ENCODE results near the gene RIMS4. TPM values are rescaled to one million over a fixed set of nuclear protein-coding genes. Genes with fewer than 3 reads are reported as not detected.
A peak's percentile ranks its signal among the peaks of the same experiment; 100 is the strongest.

The RIMS4 gene
- total RNA-seq, 2 donors from 2014 or later: 1.0 to 61.9 TPM

- DNase-seq (ENCODE audit: low spot score): no peak
- 86% methylated on average over 5 of the region's 5 CpGs for WGBS
- Histone ChIP-seq H3K4me1 (replicated peaks) (no peaks in the 10 kb centered on the region), H3K36me3 (no peaks in the 10 kb centered on the region), H3K27ac (peak overlapping the region in 1 of 2 donors; percentile 16), H3K27me3 (replicated peaks; ENCODE audit: insufficient read depth) (no peaks in the 10 kb centered on the region), H3K4me3 (no peak overlapping the region), H3K9me3 (no peaks in the 10 kb centered on the region)
- TF ChIP-seq CTCF (IDR thresholded peaks at IDR 0.05): no peak
- no peak for TF ChIP-seq POLR2A (IDR thresholded peaks at IDR 0.05)
- no peak for TF ChIP-seq POLR2AphosphoS5 (IDR thresholded peaks at IDR 0.05)
- intact Hi-C loops (cut with DNase I): no loop called here
Observed at GRCh38 chr20:44707018-44707579, 103.2 kb downstream of the RIMS4 start.

GRCh38 chr20:44706301-44707017, 103.9 kb downstream of the RIMS4 start:
- Histone ChIP-seq H3K36me3 (no peaks in the 10 kb centered on the region), H3K4me1 (replicated peaks) (no peaks in the 10 kb centered on the region), H3K27me3 (replicated peaks; ENCODE audit: insufficient read depth) (no peaks in the 10 kb centered on the region), H3K9me3 (no peaks in the 10 kb centered on the region), H3K27ac (peak overlapping the region in 1 of 2 donors; percentile 16), H3K4me3 (no peak overlapping the region)
- intact Hi-C loops (cut with DNase I): no loop called here
- WGBS: 53% methylated on average over 9 of the region's 10 CpGs
- TF ChIP-seq CTCF (IDR thresholded peaks at IDR 0.05) (no peak), POLR2A (IDR thresholded peaks at IDR 0.05) (no peak), POLR2AphosphoS5 (IDR thresholded peaks at IDR 0.05) (peak; percentile 40)
- DNase-seq (ENCODE audit: low spot score): no peak

- DNase-seq (ENCODE audit: low spot score): no peak
- no peaks in the 10 kb centered on the region for H3K27me3 ChIP-seq (replicated peaks; ENCODE audit: insufficient read depth)
- H3K9me3 ChIP-seq: no peaks in the 10 kb centered on the region
- 82% methylated on average over 4 of the region's 4 CpGs for WGBS
- no peaks in the 10 kb centered on the region for H3K36me3 ChIP-seq
- intact Hi-C loops (cut with DNase I): no loop called here
- H3K4me3 ChIP-seq: no peak overlapping the region
- H3K4me1 ChIP-seq (replicated peaks): no peaks in the 10 kb centered on the region
- peak overlapping the region in 1 of 2 donors; percentile 16 for H3K27ac ChIP-seq
- no peak for TF ChIP-seq POLR2AphosphoS5 (IDR thresholded peaks at IDR 0.05)
- no peak for TF ChIP-seq POLR2A (IDR thresholded peaks at IDR 0.05)
- TF ChIP-seq CTCF (IDR thresholded peaks at IDR 0.05): no peak
Observed at GRCh38 chr20:44705364-44706094, 104.8 kb downstream of the RIMS4 start.

GRCh38 chr20:44704551-44704971, 105.8 kb downstream of the RIMS4 start:
- intact Hi-C loops (cut with DNase I): no loop called here
- no peaks in the 10 kb centered on the region for H3K4me1 ChIP-seq (replicated peaks)
- WGBS: 73% methylated on average over 4 of the region's 4 CpGs

More at GRCh38 chr20:44704551-44704971, 105.8 kb downstream of the RIMS4 start:
- DNase-seq (ENCODE audit: low spot score): no peak
- Histone ChIP-seq H3K27ac (peak overlapping the region in 1 of 2 donors; percentile 4), H3K9me3 (no peaks in the 10 kb centered on the region), H3K27me3 (replicated peaks; ENCODE audit: insufficient read depth) (no peaks in the 10 kb centered on the region), H3K36me3 (no peaks in the 10 kb centered on the region), H3K4me3 (no peak overlapping the region)
- TF ChIP-seq POLR2AphosphoS5 (IDR thresholded peaks at IDR 0.05): no peak
- no peak for TF ChIP-seq POLR2A (IDR thresholded peaks at IDR 0.05)
- no peak for TF ChIP-seq CTCF (IDR thresholded peaks at IDR 0.05)

Measured in prostate gland (tissue), 2 donors.